Activated T-helper 9 cell treated with anti-CD3 and anti-CD28 coated beads, Interleukin-2, amount 50 U/mL, for 16 hours (primary cell): ENCODE results near the gene MED29.

Experiments
- DNase-seq: peaks from one replicate; pipeline ENCODE4 v3.0.0-alpha.2; 2020; ENCODE audit warnings: low read depth

Gene MED29

GRCh38 chr19:39430675-39431593 lies 39.8 kb downstream of the MED29 start:
- DNase-seq = peak; percentile 64

- DNase-seq = no peak
Observed at GRCh38 chr19:39432677-39433025, 41.5 kb downstream of the MED29 start.

- no peak for DNase-seq
Observed at GRCh38 chr19:39433480-39434079, 42.4 kb downstream of the MED29 start.

- DNase-seq = no peak
Observed at GRCh38 chr19:39434123-39435076, 43.2 kb downstream of the MED29 start.

GRCh38 chr19:39435499-39436349 lies 44.5 kb downstream of the MED29 start, which contains the start of gene RPS16:
Gene RPS16 (minus strand): TSS chr19:39435949. CDS start chr19:39435895, 54 bp downstream.
- DNase-seq = peak; percentile 100

- no peak for DNase-seq
Observed at GRCh38 chr19:39436350-39436716, 45.2 kb downstream of the MED29 start.

- DNase-seq = no peak
Observed at GRCh38 chr19:39438270-39438934, 47.2 kb downstream of the MED29 start.

- no peak for DNase-seq
Observed at GRCh38 chr19:39444598-39445195, 53.5 kb downstream of the MED29 start.

GRCh38 chr19:39445196-39446111 lies 54.3 kb downstream of the MED29 start, which contains the start of gene SUPT5H:
Gene SUPT5H (plus strand): TSS chr19:39445582. CDS start chr19:39445891, 309 bp downstream.
- DNase-seq = peak; percentile 96

- no peak for DNase-seq
Observed at GRCh38 chr19:39446365-39447084, 55.3 kb downstream of the MED29 start.

- DNase-seq = no peak
Observed at GRCh38 chr19:39448271-39448670, 57.1 kb downstream of the MED29 start.

GRCh38 chr19:39449116-39449797 lies 58.1 kb downstream of the MED29 start:
- DNase-seq = no peak
